GM23248 (cell line): ENCODE results near the gene CFAP45. TPM values are rescaled to one million over a fixed set of nuclear protein-coding genes. Genes with fewer than 3 reads are reported as not detected.
A peak's percentile ranks its signal among the peaks of the same experiment; 100 is the strongest.

ENCODE experiments used
- DNase-seq: peaks from one replicate; pipeline ENCODE4 v3.0.0-alpha.2; 2015
- H2AFZ ChIP-seq: fragments of 200-600 bp; sonication (generic); 2 replicates; pipeline ENCODE4 v1.6.1; 2016; ENCODE audit warnings: antibody characterized with exemption
- H3F3A ChIP-seq: fragments of 200-600 bp; sonication (generic); 2 replicates; pipeline ENCODE4 v1.6.1; 2016; ENCODE audit warnings: mild to moderate bottlenecking, antibody characterized with exemption, mixed run types; ENCODE audit not compliant: insufficient read depth
- H3K27ac ChIP-seq: fragments of 200-600 bp; sonication (generic); 2 replicates; pipeline ENCODE4 v1.5.1; 2016; ENCODE audit warnings: mild to moderate bottlenecking
- H3K27me3 ChIP-seq: fragments of 200-600 bp; sonication (generic); replicated peaks from 2 replicates; pipeline ENCODE4 v1.6.1; 2016; ENCODE audit warnings: mild to moderate bottlenecking; ENCODE audit not compliant: insufficient read depth
- H3K36me3 ChIP-seq: fragments of 200-600 bp; sonication (generic); 2 replicates; pipeline ENCODE4 v1.6.1; 2016; ENCODE audit warnings: low read depth, mild to moderate bottlenecking
- H3K4me1 ChIP-seq: fragments of 200-600 bp; sonication (generic); 2 replicates; pipeline ENCODE4 v1.6.1; 2016; ENCODE audit warnings: mild to moderate bottlenecking; ENCODE audit not compliant: insufficient read depth
- H3K4me2 ChIP-seq: fragments of 200-600 bp; sonication (generic); one replicate; pipeline ENCODE4 v1.6.1; 2016; ENCODE audit warnings: mild to moderate bottlenecking; ENCODE audit not compliant: unreplicated experiment
- H3K4me3 ChIP-seq: fragments of 200-600 bp; sonication (generic); 2 replicates; pipeline ENCODE4 v1.5.1; 2016; ENCODE audit warnings: mild to moderate bottlenecking
- H3K79me2 ChIP-seq: fragments of 200-600 bp; sonication (generic); 2 replicates; pipeline ENCODE4 v1.6.1; 2016; ENCODE audit warnings: mild to moderate bottlenecking; ENCODE audit not compliant: insufficient read depth
- H3K9ac ChIP-seq: fragments of 200-600 bp; sonication (generic); 2 replicates; pipeline ENCODE4 v1.6.1; 2016; ENCODE audit warnings: mild to moderate bottlenecking
- H3K9me2 ChIP-seq: fragments of 200-600 bp; sonication (generic); 2 replicates; pipeline ENCODE4 v1.6.1; 2016; ENCODE audit warnings: mixed run types, mild to moderate bottlenecking, moderate library complexity; ENCODE audit not compliant: insufficient read depth
- H3K9me3 ChIP-seq: fragments of 200-600 bp; sonication (generic); one replicate; pipeline ENCODE4 v1.6.1; 2017; ENCODE audit warnings: low read depth
- H4K20me1 ChIP-seq: fragments of 200-600 bp; sonication (generic); 2 replicates; pipeline ENCODE4 v1.6.0; 2016; ENCODE audit not compliant: insufficient read depth
- EZH2 ChIP-seq: fragments of 200-600 bp; sonication (generic); IDR thresholded peaks from 2 replicates; pipeline ENCODE4 v1.6.1; 2018; ENCODE audit warnings: antibody characterized with exemption, mild to moderate bottlenecking; ENCODE audit not compliant: insufficient read depth, poor library complexity, severe bottlenecking
- EZH2phosphoT487 ChIP-seq: fragments of 200-600 bp; sonication (generic); IDR thresholded peaks from 2 replicates; pipeline ENCODE4 v1.6.1; 2018; ENCODE audit warnings: antibody characterized with exemption, moderate library complexity, mild to moderate bottlenecking, low read depth; ENCODE audit not compliant: insufficient read depth
- WGBS, 2 experiments: methylation state at CpG; one replicate each; pipeline ENCODE4 v1.1.6; 2015 to 2017; ENCODE audit warnings: low lambda C conversion rate in 2 of 2, low coverage in 1 of 2; ENCODE audit errors: missing lambda C conversion rate in 2 of 2; 5-methylcytosine and 5-hydroxymethylcytosine counted together
- in situ Hi-C: fragments of 300-500 bp; cut with MboI; formaldehyde crosslinking; loops from 2 replicates; pipeline ENCODE4 v1.15.0; 2020
- polyA plus RNA-seq: library from polyadenylated mRNA; unstranded; fragments of >200 nt; fragmentation: Nextera tagmentation; extraction: Ambion mirVana; gene quantifications from 2 replicates; pipeline ENCODE4 v1.2.1, GENCODE V29; 2016
- total RNA-seq: library from RNA; depleted of rRNA; stranded (reverse); fragments of >200 nt; shearing (Covaris generic); gene quantifications from 2 replicates; pipeline ENCODE4 v1.2.3, GENCODE V29; 2014

Gene CFAP45
- total and polyA plus RNA-seq, 2 experiments from 2014 or later, result 0.51 TPM; not detected in 1

- Histone ChIP-seq H4K20me1 (no peaks in the 10 kb centered on the region), H3K9me3 (no peaks in the 10 kb centered on the region), H3K36me3 (peaks cover 20% of the 10 kb centered on the region), H3K4me3 (peak overlapping the region; percentile 85), H3K9ac (peak overlapping the region; percentile 98), H2AFZ (no peak overlapping the region), H3K79me2 (peaks cover 58% of the 10 kb centered on the region), H3K9me2 (no peaks in the 10 kb centered on the region), H3K4me1 (peaks cover 40% of the 10 kb centered on the region), H3F3A (peaks cover 30% of the 10 kb centered on the region), H3K4me2 (peak overlapping the region; percentile 95), H3K27ac (peak overlapping the region; percentile 98), H3K27me3 (no peaks in the 10 kb centered on the region)
- peak; percentile 38 for DNase-seq
- 40 to 53% methylated on average over 16 to 18 of the region's 18 CpGs for WGBS, 2 experiments
- in situ Hi-C loops, result no loop called here
- no peak for TF ChIP-seq EZH2
- no peak for TF ChIP-seq EZH2phosphoT487
Measured at GRCh38 chr1:159921700-159922504, 21.9 kb upstream of the CFAP45 start.

GRCh38 chr1:159921251-159921650 lies 21.3 kb upstream of the CFAP45 start:
- Histone ChIP-seq H3K36me3 (peaks cover 20% of the 10 kb centered on the region), H3K27me3 (no peaks in the 10 kb centered on the region), H3F3A (peaks cover 37% of the 10 kb centered on the region), H3K4me2 (peak overlapping the region; percentile 95), H3K9ac (0 out of 2 replicates have a peak overlapping the region, but pooled peaks have one; percentile 98), H3K27ac (peak overlapping the region; percentile 98; the same call in 1 of the 2 replicates), H3K9me2 (no peaks in the 10 kb centered on the region), H3K9me3 (no peaks in the 10 kb centered on the region), H2AFZ (no peak overlapping the region), H4K20me1 (no peaks in the 10 kb centered on the region), H3K4me3 (no peak overlapping the region), H3K79me2 (peaks cover 58% of the 10 kb centered on the region), H3K4me1 (peaks cover 47% of the 10 kb centered on the region)
- TF ChIP-seq EZH2 (no peak), EZH2phosphoT487 (no peak)
- peak; percentile 51 for DNase-seq
- in situ Hi-C loops, result no loop called here
- 44 to 67% methylated on average over 1 of the region's 1 CpG for WGBS, 2 experiments

- H3F3A ChIP-seq, result peaks cover 42% of the 10 kb centered on the region
- WGBS, 2 experiments, result 52 to 58% methylated on average over 1 of the region's 1 CpG
- H3K4me1 ChIP-seq, result peaks cover 53% of the 10 kb centered on the region
- no peaks in the 10 kb centered on the region for H3K9me3 ChIP-seq
- H3K9ac ChIP-seq, result no peak overlapping the region
- TF ChIP-seq EZH2 (no peak), EZH2phosphoT487 (no peak)
- no peaks in the 10 kb centered on the region for H3K9me2 ChIP-seq
- H3K36me3 ChIP-seq, result peaks cover 20% of the 10 kb centered on the region
- no peak for DNase-seq
- H3K27ac ChIP-seq, result no peak overlapping the region
- no peaks in the 10 kb centered on the region for H3K27me3 ChIP-seq
- in situ Hi-C loops, result no loop called here
- H4K20me1 ChIP-seq, result no peaks in the 10 kb centered on the region
- H3K4me3 ChIP-seq, result no peak overlapping the region
- H3K4me2 ChIP-seq, result no peak overlapping the region
- H3K79me2 ChIP-seq, result peaks cover 58% of the 10 kb centered on the region
- H2AFZ ChIP-seq, result no peak overlapping the region
Measured at GRCh38 chr1:159920651-159921050, 20.7 kb upstream of the CFAP45 start.

GRCh38 chr1:159920202-159920601 lies 20.2 kb upstream of the CFAP45 start:
- no peak for DNase-seq
- in situ Hi-C loops, result no loop called here
- peaks cover 55% of the 10 kb centered on the region for H3K4me1 ChIP-seq
- no peak overlapping the region for H2AFZ ChIP-seq
- H4K20me1 ChIP-seq, result no peaks in the 10 kb centered on the region
- H3F3A ChIP-seq, result peaks cover 42% of the 10 kb centered on the region
- H3K27ac ChIP-seq, result no peak overlapping the region
- TF ChIP-seq EZH2phosphoT487 (no peak), EZH2 (no peak)
- WGBS, 2 experiments, result 74 to 77% methylated on average over 10 of the region's 10 CpGs
- no peak overlapping the region for H3K4me3 ChIP-seq
- no peak overlapping the region for H3K9ac ChIP-seq
- H3K36me3 ChIP-seq, result peaks cover 20% of the 10 kb centered on the region
- no peaks in the 10 kb centered on the region for H3K27me3 ChIP-seq
- H3K79me2 ChIP-seq, result peaks cover 58% of the 10 kb centered on the region
- H3K4me2 ChIP-seq, result no peak overlapping the region
- H3K9me2 ChIP-seq, result no peaks in the 10 kb centered on the region
- no peaks in the 10 kb centered on the region for H3K9me3 ChIP-seq
